Neuronal stem cell (in vitro differentiated cells): ENCODE data around the gene TPRX2.
A peak's percentile ranks its signal among the peaks of the same experiment; 100 is the strongest.
"Not testable (repeated sequence)": the region's sequence is repeated elsewhere in the genome, so short reads cannot be mapped to it uniquely, and the experiment has no call there.

Experiments used
- DNase-seq: peaks from one replicate; pipeline ENCODE4 v3.0.0-alpha.2; 2013; ENCODE audit warnings: low spot score
- H2AFZ ChIP-seq: one replicate; pipeline ENCODE4 v1.6.1; 2013; ENCODE audit warnings: mild to moderate bottlenecking, low read length, inconsistent platforms
- H2AK5ac ChIP-seq: 2 replicates; pipeline ENCODE4 v1.6.1; 2013; ENCODE audit warnings: low read depth, mild to moderate bottlenecking, inconsistent platforms, low read length, moderate library complexity, mixed read lengths
- H2BK120ac ChIP-seq: 2 replicates; pipeline ENCODE4 v1.6.1; 2013; ENCODE audit warnings: low read depth, mild to moderate bottlenecking, inconsistent platforms, low read length, moderate library complexity, mixed read lengths
- H2BK12ac ChIP-seq: one replicate; pipeline ENCODE4 v1.6.1; 2013; ENCODE audit warnings: low read length, inconsistent platforms
- H2BK15ac ChIP-seq: 2 replicates; pipeline ENCODE4 v1.6.1; 2013; ENCODE audit warnings: mild to moderate bottlenecking, low read length, inconsistent platforms, mixed read lengths
- H2BK5ac ChIP-seq: one replicate; pipeline ENCODE4 v1.6.1; 2013; ENCODE audit warnings: inconsistent platforms, mild to moderate bottlenecking, low read length, moderate library complexity
- H3K14ac ChIP-seq: one replicate; pipeline ENCODE4 v1.6.1; 2013; ENCODE audit warnings: low read length, inconsistent platforms
- H3K18ac ChIP-seq: 2 replicates; pipeline ENCODE4 v1.6.1; 2013; ENCODE audit warnings: low read length, inconsistent platforms
- H3K23ac ChIP-seq: 2 replicates; pipeline ENCODE4 v1.6.1; 2013; ENCODE audit warnings: low read depth, mild to moderate bottlenecking, mixed read lengths, low read length, inconsistent platforms; ENCODE audit not compliant: poor library complexity
- H3K27ac ChIP-seq: replicated peaks from 3 replicates; pipeline ENCODE4 v1.5.1; 2013; ENCODE audit warnings: low read length, inconsistent platforms
- H3K27me3 ChIP-seq, 3 experiments: 2 replicates each; pipeline ENCODE4 v1.6.1; 2013; ENCODE audit warnings: low read length in 3 of 3, mild to moderate bottlenecking in 2 of 3, inconsistent platforms in 1 of 3, low read depth in 1 of 3, mixed read lengths in 1 of 3, moderate library complexity in 1 of 3; ENCODE audit not compliant: control insufficient read depth in 3 of 3, insufficient read depth in 3 of 3
- H3K36me3 ChIP-seq, 2 donors: replicated peaks in 1 of 2; 2 replicates each; pipeline ENCODE4 v1.6.1; 2013; ENCODE audit warnings: low read length in 2 of 2; ENCODE audit not compliant: control insufficient read depth in 2 of 2, insufficient read depth in 2 of 2
- H3K4ac ChIP-seq: 2 replicates; pipeline ENCODE4 v1.6.1; 2013; ENCODE audit warnings: inconsistent platforms, mild to moderate bottlenecking, low read length, moderate library complexity
- H3K4me1 ChIP-seq, 2 donors: 1 replicate in 1 of 2; 2 replicates in 1 of 2; pipeline ENCODE4 v1.6.1; 2013; ENCODE audit warnings: low read length in 2 of 2, low read depth in 1 of 2; ENCODE audit not compliant: control insufficient read depth in 2 of 2, insufficient read depth in 1 of 2
- H3K4me2 ChIP-seq: one replicate; pipeline ENCODE4 v1.6.1; 2013; ENCODE audit warnings: mild to moderate bottlenecking, low read length, inconsistent platforms; ENCODE audit not compliant: insufficient read depth, poor library complexity, severe bottlenecking
- H3K4me3 ChIP-seq, 2 donors: 2 replicates each; pipeline ENCODE4 v1.5.1; 2013; ENCODE audit warnings: low read length in 2 of 2, mild to moderate bottlenecking in 2 of 2, inconsistent platforms in 1 of 2, moderate library complexity in 1 of 2
- H3K79me1 ChIP-seq: one replicate; pipeline ENCODE4 v1.6.1; 2013; ENCODE audit warnings: low read depth, mild to moderate bottlenecking, inconsistent platforms, low read length, moderate library complexity
- H3K9ac ChIP-seq: one replicate; pipeline ENCODE4 v1.6.1; 2013; ENCODE audit warnings: mild to moderate bottlenecking, low read depth, low read length, inconsistent platforms; ENCODE audit not compliant: poor library complexity
- H3K9me3 ChIP-seq, 2 donors: replicated peaks in 1 of 2; 2 replicates each; pipeline versions ENCODE3 to v1.6.1; 2013; ENCODE audit warnings: low read length in 2 of 2, mild to moderate bottlenecking in 2 of 2, inconsistent platforms in 1 of 2, low read depth in 1 of 2, mixed read lengths in 1 of 2, moderate library complexity in 1 of 2; ENCODE audit not compliant: control insufficient read depth in 2 of 2, insufficient read depth in 1 of 2
- H4K8ac ChIP-seq: one replicate; pipeline ENCODE4 v1.6.1; 2013; ENCODE audit warnings: low read depth, mild to moderate bottlenecking, inconsistent platforms, low read length, moderate library complexity
- H4K91ac ChIP-seq: one replicate; pipeline ENCODE4 v1.6.1; 2013; ENCODE audit warnings: low read length, low read depth, mild to moderate bottlenecking, inconsistent platforms; ENCODE audit not compliant: poor library complexity
- WGBS, 2 donors: extraction: QIAGEN DNeasy Blood & Tissue Kit; methylation state at CpG; one replicate each; pipeline ENCODE4 v1.1.7; 2013; ENCODE audit warnings: missing lambda C conversion rate in 2 of 2, mixed read lengths in 1 of 2; ENCODE audit not compliant: insufficient read length in 2 of 2, insufficient replicate concordance in 1 of 2; ENCODE audit errors: extremely low coverage in 2 of 2; 5-methylcytosine and 5-hydroxymethylcytosine counted together

The TPRX2 gene

GRCh38 chr19:47818221-47818620 lies 40.8 kb upstream of the TPRX2 start:
- H3K23ac ChIP-seq, H3K9ac ChIP-seq, H3K27ac ChIP-seq, H3K4me2 ChIP-seq, H3K36me3 ChIP-seq, H4K8ac ChIP-seq, H3K14ac ChIP-seq, H3K4ac ChIP-seq, H4K91ac ChIP-seq, H2AK5ac ChIP-seq, DNase-seq, H2BK12ac ChIP-seq, H2BK5ac ChIP-seq, H2BK120ac ChIP-seq, H3K9me3 ChIP-seq, H2AFZ ChIP-seq, H3K4me3 ChIP-seq, H2BK15ac ChIP-seq, H3K79me1 ChIP-seq: not testable (repeated sequence)
- WGBS, 2 donors: no CpG with 5 or more reads among the region's 1 CpG
- H3K18ac ChIP-seq: peak overlapping the region; percentile 4
- H3K4me1 ChIP-seq: peaks cover 5 to 25% of the 10 kb centered on the region in 2 donors
- peaks cover 0 to 36% (median 0%) of the 10 kb centered on the region in 3 experiments for H3K27me3 ChIP-seq

GRCh38 chr19:47819858-47820257 lies 39.2 kb upstream of the TPRX2 start:
- Histone ChIP-seq H4K8ac (no peak overlapping the region), H4K91ac (no peak overlapping the region), H3K79me1 (no peaks in the 10 kb centered on the region), H3K27me3 (peaks cover 0 to 38% (median 0%) of the 10 kb centered on the region in 3 experiments), H3K14ac (no peak overlapping the region), H3K18ac (peak overlapping the region; percentile 84), H2BK12ac (no peak overlapping the region), H2AFZ (peak overlapping the region; percentile 36), H3K4ac (no peak overlapping the region), H3K9me3 (no peaks in the 10 kb centered on the region), H3K4me3 (no peak overlapping the region), H2BK15ac (no peak overlapping the region), H3K9ac (no peak overlapping the region), H3K23ac (no peak overlapping the region), H2BK5ac (no peak overlapping the region), H2AK5ac (no peak overlapping the region), H3K36me3 (no peaks in the 10 kb centered on the region), H3K4me1 (peaks cover 5 to 23% of the 10 kb centered on the region in 2 donors), H3K4me2 (peak overlapping the region; percentile 40), H2BK120ac (no peak overlapping the region), H3K27ac (peak overlapping the region; percentile 53)
- peak; percentile 89 for DNase-seq
- WGBS, 2 donors: no CpG with 5 or more reads among the region's 10 CpGs

- peaks cover 5 to 23% of the 10 kb centered on the region in 2 donors for H3K4me1 ChIP-seq
- no peak for DNase-seq
- H3K9ac ChIP-seq: no peak overlapping the region
- WGBS, 2 donors: no CpG with 5 or more reads among the region's 2 CpGs
- H3K18ac ChIP-seq: peak overlapping the region; percentile 61
- no peak overlapping the region for H3K4ac ChIP-seq
- no peak overlapping the region for H3K23ac ChIP-seq
- no peak overlapping the region for H3K14ac ChIP-seq
- H2AK5ac ChIP-seq: no peak overlapping the region
- H4K91ac ChIP-seq: no peak overlapping the region
- H2BK120ac ChIP-seq: no peak overlapping the region
- peaks cover 0 to 38% (median 0%) of the 10 kb centered on the region in 3 experiments for H3K27me3 ChIP-seq
- H3K36me3 ChIP-seq: no peaks in the 10 kb centered on the region
- H3K27ac ChIP-seq: peak overlapping the region; percentile 49
- H3K79me1 ChIP-seq: no peaks in the 10 kb centered on the region
- peak overlapping the region; percentile 2 for H2BK12ac ChIP-seq
- H3K4me3 ChIP-seq: no peak overlapping the region
- H3K9me3 ChIP-seq: no peaks in the 10 kb centered on the region
- H4K8ac ChIP-seq: no peak overlapping the region
- H3K4me2 ChIP-seq: no peak overlapping the region
- H2AFZ ChIP-seq: peak overlapping the region; percentile 36
- H2BK5ac ChIP-seq: no peak overlapping the region
- H2BK15ac ChIP-seq: no peak overlapping the region
Observed at GRCh38 chr19:47820410-47820809, 38.6 kb upstream of the TPRX2 start.

- peak within 1 kb of the TSS; percentile 65 for H2BK120ac ChIP-seq
- H2BK12ac ChIP-seq: peak within 1 kb of the TSS; percentile 80
- no peak within 1 kb of the TSS for H3K14ac ChIP-seq
- H3K23ac ChIP-seq: no peak within 1 kb of the TSS
- peak within 1 kb of the TSS; percentile 87 for H2BK15ac ChIP-seq
- H3K4ac ChIP-seq: no peak within 1 kb of the TSS
- H4K91ac ChIP-seq: no peak within 1 kb of the TSS
- no peak within 1 kb of the TSS for H3K4me2 ChIP-seq
- peaks cover 5 to 23% of the 10 kb centered on the region in 2 donors for H3K4me1 ChIP-seq
- DNase-seq: no peak
- H2AK5ac ChIP-seq: peak within 1 kb of the TSS; percentile 70
- H3K36me3 ChIP-seq: no peaks in the 10 kb centered on the region
- no peak within 1 kb of the TSS for H4K8ac ChIP-seq
- no CpG with 5 or more reads among the region's 15 CpGs for WGBS, 2 donors
- H2AFZ ChIP-seq: peak within 1 kb of the TSS; percentile 30
- H3K27ac ChIP-seq: no peak within 1 kb of the TSS
- H3K4me3 ChIP-seq: no peak within 1 kb of the TSS
- H3K9ac ChIP-seq: no peak within 1 kb of the TSS
- H3K18ac ChIP-seq: peak within 1 kb of the TSS; percentile 39
- no peaks in the 10 kb centered on the region for H3K79me1 ChIP-seq
- H2BK5ac ChIP-seq: peak within 1 kb of the TSS; percentile 10
- H3K27me3 ChIP-seq: peaks cover 0 to 38% (median 0%) of the 10 kb centered on the region in 3 experiments
- peaks cover 0 to under 1% of the 10 kb centered on the region in 2 donors for H3K9me3 ChIP-seq
Observed at GRCh38 chr19:47821460-47822020, 37.5 kb upstream of the TPRX2 start, which contains the start of gene CRX. Gene CRX (plus strand): TSS chr19:47821937. CDS start chr19:47834444, 12,507 bp downstream.
